ENCODE measurements around the gene TNFAIP8L1. TPM values are rescaled to one million over a fixed set of nuclear protein-coding genes. Genes with fewer than 3 reads are reported as not detected.
"Not testable (repeated sequence)": the region's sequence is repeated elsewhere in the genome, so short reads cannot be mapped to it uniquely, and the experiment has no call there.

The TNFAIP8L1 gene
- total RNA-seq (2014; rRNA removed; shearing (Covaris generic)), result 6.3 TPM in 2 replicates

GRCh38 chr19:4638828-4639530, at the start of gene TNFAIP8L1:
TSS of gene TNFAIP8L1 (plus strand) at chr19:4639516. CDS start at chr19:4651870, 12,354 bp downstream.
- DNase-seq (ENCODE audit: low spot score), result peak; percentile 90

DNA sequence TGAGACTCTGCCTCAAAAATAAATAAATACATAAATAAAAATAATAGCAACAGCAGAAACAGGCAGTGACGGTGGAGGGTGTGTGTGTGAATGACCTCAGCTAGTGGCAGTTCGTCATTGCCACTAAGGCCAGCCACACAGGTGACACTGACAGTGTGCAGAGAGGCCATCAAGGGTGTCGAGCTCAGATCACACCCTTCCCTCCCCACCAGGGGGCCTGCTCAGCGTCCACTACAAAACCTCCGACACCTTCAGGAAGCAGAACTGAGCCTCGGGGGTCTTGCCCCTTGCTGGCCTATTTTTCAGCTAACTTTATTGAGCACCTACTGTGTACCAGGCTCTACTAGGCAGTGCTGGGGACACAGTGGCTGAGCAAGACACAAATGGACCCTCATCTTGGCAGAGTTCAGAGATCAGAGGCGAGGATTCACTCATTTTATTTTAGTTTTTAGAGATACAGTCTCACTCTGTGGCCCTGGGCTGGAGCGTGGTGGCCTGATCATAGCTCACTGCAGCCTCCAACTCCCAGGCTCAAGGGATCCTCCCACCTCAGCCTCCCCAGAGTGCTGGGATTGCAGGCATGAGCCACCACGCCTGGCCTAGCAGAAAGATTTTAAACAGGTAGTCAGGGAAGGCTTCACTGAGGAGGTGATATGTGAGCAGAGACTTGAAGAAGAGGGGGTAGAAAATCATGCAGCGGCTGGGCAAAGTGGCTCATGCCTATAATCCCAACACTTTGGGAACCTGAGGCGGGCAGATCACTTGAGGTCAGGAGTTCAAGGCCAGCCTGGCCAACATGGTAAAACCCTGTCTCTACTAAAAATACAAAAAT, 49.5 kb upstream of the TNFAIP8L1 start:
- DNase-seq (ENCODE audit: low spot score), result no peak

DNA sequence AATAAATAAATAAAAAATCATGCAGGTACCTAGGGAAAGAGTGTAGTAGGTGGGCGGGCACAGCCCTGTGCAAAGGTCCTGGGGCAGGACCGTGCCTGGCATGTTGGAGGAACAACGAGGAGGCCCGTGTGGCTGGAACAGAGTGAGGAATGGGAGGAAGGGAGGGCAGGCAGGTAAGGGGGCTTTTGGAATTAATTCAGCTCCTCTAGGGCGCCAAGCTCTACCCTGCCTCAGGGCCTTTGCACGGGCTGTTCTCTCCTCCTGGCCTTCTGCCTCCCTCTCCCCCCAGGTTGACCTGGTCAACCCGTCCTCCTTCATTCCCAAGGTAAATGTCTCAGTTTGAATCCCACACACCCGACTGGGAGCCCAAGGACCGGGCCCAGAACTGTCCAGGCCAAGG, 48.8 kb upstream of the TNFAIP8L1 start:
- no peak for DNase-seq (ENCODE audit: low spot score)

GRCh38 chr19:4591320-4591719, 48.0 kb upstream of the TNFAIP8L1 start:
- no peak for DNase-seq (ENCODE audit: low spot score)

GRCh38 chr19:4592445-4592844, 46.9 kb upstream of the TNFAIP8L1 start:
- DNase-seq (ENCODE audit: low spot score), result no peak

DNA sequence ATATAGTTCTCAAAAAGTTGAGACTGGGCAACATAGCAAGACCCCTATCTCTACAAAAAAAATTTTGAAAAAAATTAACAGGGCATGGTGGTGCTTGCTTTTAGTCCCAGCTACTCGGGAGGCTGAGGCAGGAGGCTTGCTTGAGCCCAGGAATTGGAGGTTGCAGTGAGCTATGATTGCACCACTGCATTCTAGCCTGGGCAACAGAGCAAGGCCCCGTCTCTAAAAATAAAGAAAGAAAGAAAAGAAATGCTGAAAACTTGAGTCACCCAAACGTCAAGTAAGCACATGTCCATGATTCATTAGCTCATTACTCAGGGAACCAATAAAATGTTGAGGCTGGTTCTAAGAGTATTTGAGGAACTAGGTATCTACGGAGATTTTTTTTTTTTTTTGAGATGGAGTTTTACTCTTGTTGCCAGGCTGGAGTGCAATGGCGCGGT, 45.9 kb upstream of the TNFAIP8L1 start:
- no peak for DNase-seq (ENCODE audit: low spot score)

DNA sequence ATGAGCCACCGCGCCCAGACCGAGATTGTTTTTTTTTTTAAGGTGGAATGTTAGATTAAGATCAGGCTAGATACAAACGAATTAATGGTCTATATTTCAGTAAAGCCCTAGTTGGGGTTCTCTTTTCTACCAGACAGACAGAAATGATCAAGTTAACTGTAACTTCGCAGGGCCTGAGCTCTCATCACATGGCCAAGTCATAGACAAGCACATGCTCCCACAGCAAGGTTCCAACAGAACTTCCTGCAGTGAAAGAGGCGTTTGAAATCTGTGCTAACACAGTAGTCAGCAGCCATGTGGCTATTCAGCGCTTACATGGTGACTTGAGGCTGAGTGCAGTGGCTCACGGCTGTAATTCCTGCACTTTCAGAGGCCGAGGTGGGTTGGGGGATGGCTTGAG, 45.1 kb upstream of the TNFAIP8L1 start:
- no peak for DNase-seq (ENCODE audit: low spot score)

DNA sequence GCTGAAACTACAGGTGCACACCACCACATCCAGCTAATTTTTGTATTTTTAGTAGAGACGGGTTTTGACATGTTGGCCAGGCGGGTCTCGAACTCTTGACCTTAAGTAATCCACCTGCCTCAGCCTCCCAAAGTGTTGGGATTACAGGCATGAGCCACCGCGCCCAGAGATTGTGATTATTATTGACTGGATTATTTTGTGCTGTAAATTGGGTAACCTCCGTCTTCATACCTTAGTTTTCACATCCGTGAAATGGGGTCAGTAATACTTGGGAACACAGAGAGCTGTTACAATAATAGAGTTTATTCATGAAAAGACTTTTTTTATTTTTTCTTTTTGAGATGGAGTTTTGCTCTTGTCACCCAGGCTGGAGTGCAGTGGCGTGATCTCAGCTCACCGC, 44.2 kb upstream of the TNFAIP8L1 start:
- not testable (repeated sequence) for DNase-seq (ENCODE audit: low spot score)

DNA sequence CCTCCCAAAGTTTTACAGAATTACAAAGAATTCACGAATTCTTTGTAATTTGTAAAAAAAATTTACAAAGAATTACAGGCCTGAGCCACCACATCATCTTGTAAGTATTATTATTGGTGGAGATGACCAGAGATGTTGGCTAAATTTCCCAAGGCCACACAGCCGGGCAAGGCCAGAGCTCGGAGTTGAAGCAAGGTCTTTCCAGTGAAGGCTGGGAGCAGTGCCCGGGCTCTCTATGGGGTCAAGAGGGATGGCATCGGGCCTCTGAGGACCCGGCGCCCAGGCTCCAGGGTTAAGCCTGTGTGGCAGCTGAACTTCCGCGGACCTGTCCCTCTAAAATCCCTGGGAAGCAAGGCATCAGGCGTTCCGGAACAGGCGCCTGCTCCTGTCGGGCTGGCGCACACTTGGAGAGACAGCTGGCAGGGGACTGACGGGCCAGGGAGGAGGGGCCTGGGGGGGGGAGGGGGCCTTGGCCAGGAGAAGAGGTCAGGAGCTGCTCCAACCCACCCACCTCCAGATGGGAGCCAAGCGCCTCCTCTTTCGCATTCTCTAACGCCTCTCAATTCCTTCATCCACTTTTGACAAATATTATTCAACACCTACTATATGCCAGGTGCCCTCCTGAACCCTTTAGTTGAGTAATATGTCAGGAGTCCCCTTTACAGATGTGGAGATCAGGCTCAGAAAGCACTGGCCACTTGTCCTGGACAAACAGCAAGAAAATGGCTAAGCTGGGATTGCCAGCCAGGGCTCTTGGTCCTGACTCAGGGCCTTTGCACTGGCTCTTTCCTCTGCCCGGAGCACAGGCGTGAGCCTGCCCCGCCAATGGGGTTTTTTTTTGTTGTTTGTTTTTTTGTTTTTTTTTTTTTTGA, 43.0 kb upstream of the TNFAIP8L1 start:
- no peak for DNase-seq (ENCODE audit: low spot score)

- no peak for DNase-seq (ENCODE audit: low spot score)
Measured at GRCh38 chr19:4597278-4597974, 41.9 kb upstream of the TNFAIP8L1 start.

DNA sequence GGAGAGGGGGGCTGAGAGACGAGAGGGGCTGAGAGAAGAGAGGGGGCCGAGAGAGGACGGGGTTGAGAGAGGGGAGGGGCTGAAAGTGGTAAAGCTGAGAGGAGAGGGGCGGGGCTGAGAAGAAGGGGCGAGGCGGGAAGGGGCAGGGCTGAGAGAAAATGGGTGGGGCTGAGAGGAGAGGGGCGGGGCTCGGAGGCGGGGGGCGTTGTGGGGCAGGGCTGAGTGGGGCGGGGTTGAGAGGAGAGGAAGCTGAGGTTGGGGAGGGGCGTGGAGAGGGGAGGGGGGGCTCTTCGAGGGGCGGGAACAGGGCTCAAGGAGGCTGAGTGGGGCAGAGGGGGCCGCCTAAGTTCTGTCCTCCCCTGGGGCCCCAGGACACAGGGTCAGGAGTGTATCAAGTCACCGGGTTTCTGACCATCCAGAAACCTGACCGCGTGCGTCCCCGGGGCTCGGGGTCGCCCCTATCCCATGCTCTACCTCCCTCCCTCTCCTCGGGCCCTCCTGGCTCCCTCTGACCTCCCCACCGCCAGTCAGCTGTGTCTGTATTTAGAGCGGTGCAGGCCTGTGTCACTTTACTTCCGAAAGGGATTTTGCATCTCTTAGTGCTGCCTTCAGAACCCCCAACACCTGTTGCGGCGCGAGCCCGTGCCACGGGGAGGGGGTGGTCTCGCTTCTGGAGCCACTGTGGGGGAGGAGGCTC, 41.2 kb upstream of the TNFAIP8L1 start:
- peak; percentile 22 for DNase-seq (ENCODE audit: low spot score)

- no peak for DNase-seq (ENCODE audit: low spot score)
Measured at GRCh38 chr19:4598712-4599111, 40.6 kb upstream of the TNFAIP8L1 start.

- no peak for DNase-seq (ENCODE audit: low spot score)
Measured at GRCh38 chr19:4600082-4600481, 39.2 kb upstream of the TNFAIP8L1 start.

DNA sequence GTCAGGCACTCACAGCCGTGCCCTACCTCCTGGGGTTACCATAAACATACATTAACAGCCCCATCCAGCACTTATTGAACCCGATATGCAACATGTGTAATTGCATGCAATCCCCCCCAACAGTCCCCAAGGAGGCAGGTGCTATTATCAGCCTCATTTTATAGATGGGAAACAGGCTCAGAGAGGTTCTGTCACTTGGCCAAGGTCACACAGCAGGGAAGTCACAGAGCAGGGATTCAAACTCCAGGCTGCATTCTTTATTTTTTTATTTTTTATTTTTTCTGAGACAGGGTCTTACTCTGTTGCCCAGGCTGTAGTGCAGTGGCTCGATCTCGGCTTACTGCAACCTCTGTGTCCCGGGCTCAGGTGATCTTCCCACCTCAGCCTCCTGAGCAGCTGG, 38.4 kb upstream of the TNFAIP8L1 start:
- DNase-seq (ENCODE audit: low spot score), result no peak

DNA sequence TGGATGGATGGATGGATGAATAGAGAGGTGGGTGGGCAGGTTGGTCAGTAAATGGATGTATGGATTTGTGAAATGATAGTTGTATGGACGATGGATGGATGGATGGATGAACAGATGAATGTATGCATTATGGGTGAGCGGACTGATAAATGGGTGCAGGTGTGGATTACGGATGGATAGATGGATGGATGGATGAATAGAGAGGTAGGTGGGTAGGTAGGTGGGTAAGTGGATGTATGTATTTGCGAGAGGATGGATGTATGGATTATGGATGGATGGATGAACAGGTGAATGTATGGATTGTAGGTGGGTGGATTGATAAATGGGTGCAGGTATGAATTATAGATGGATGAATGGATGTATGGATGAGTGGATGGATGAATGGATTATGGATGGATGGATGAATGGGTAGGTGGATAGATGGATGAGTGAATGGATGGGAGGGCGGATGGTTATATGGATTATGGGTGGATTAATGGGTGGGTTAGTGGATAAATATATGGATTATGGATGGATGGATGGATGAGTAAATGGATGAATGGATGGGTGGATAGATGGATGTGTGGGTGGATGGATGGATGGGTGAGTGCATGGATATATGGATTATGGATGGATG, 37.0 kb upstream of the TNFAIP8L1 start:
- no peak for DNase-seq (ENCODE audit: low spot score)

GRCh38 chr19:4602915-4603314, 36.4 kb upstream of the TNFAIP8L1 start:
- DNase-seq (ENCODE audit: low spot score), result no peak

DNA sequence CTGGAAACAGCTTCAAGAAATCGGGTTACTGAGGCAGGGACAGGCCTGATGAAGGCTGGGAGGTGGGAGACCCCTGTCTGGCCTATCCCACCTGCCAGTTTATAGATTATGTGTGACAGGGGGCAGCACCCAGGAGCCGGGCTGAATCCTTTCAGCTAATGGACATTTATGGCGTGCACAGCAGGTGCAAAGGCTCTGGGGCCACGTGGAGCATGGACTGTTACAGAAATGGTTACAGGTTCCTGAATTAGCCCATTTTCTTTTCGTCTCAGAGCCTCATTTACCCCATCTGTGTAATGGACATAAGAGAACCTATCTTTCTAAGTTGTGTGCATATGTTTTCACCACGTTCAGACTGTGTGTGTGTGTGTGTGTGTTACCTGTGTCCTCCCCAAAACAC, 34.4 kb upstream of the TNFAIP8L1 start:
- no peak for DNase-seq (ENCODE audit: low spot score)

DNA sequence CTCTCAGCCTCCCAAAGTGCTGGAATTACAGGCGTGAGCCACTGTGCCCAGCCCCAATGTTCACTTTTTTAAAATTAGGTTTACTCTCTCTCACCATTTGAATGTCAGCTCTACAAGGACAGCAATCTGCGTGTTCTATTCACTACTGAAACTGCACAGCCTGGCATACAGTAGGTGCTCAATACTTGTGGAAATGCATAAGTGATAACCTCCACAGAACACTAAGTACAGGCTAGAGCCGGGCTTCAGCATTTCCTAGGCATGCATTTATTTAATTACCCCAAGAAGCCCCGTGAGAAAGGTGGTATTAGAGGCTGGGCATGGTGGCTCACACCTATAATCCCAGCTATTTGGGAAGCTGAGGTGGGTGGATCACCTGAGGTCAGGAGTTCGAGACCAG, 33.1 kb upstream of the TNFAIP8L1 start:
- DNase-seq (ENCODE audit: low spot score), result no peak

- DNase-seq (ENCODE audit: low spot score), result no peak
Measured at GRCh38 chr19:4606921-4607678, 32.2 kb upstream of the TNFAIP8L1 start.
